MCF 10A (cell line): ENCODE data around the gene SDK1. TPM values are rescaled to one million over a fixed set of nuclear protein-coding genes. Genes with fewer than 3 reads are reported as not detected.
A peak's percentile ranks its signal among the peaks of the same experiment; 100 is the strongest.

Experiments
- BruUV-seq: library from RNA; stranded (reverse); fragments of 400-500 nt; replicated peaks from 2 replicates; lab custom pipeline; 2021; lab: Mats Ljungman, UMichigan
- CTCF ChIA-PET: fragments of 300-600 bp; sonication (Branson Sonifier 250); formaldehyde crosslinking; extraction: SDS; loops from one replicate; lab custom pipeline; 2021; ENCODE audit warnings: antibody characterized with exemption, inconsistent platforms; lab: Yijun Ruan, JAX
- POLR2A ChIA-PET: fragments of 300-600, 350-650 bp; sonication (Branson Sonifier 250); formaldehyde crosslinking; extraction: SDS; loops from one replicate; lab custom pipeline; 2020; ENCODE audit warnings: antibody characterized with exemption, inconsistent platforms; lab: Yijun Ruan, JAX
- DNase-seq: peaks from one replicate; pipeline ENCODE4 v3.0.0-alpha.2; 2018; ENCODE audit not compliant: unreplicated experiment
- H3K27ac Mint-ChIP-seq: one replicate; pipeline ENCODE4 v1.8.0; 2022; ENCODE audit warnings: mild to moderate bottlenecking, low read depth, mixed read lengths; ENCODE audit not compliant: unreplicated experiment
- H3K27me3 Mint-ChIP-seq: one replicate; pipeline ENCODE4 v1.8.0; 2022; ENCODE audit warnings: mixed read lengths; ENCODE audit not compliant: insufficient read depth, unreplicated experiment
- H3K36me3 Mint-ChIP-seq: one replicate; pipeline ENCODE4 v1.8.0; 2022; ENCODE audit warnings: mild to moderate bottlenecking, moderate library complexity, mixed read lengths; ENCODE audit not compliant: insufficient read depth, unreplicated experiment
- H3K4me1 Mint-ChIP-seq: one replicate; pipeline ENCODE4 v1.8.0; 2022; ENCODE audit warnings: mixed read lengths; ENCODE audit not compliant: insufficient read depth, unreplicated experiment
- H3K4me3 Mint-ChIP-seq: one replicate; pipeline ENCODE4 v1.8.0; 2022; ENCODE audit warnings: mild to moderate bottlenecking, moderate library complexity, mixed read lengths; ENCODE audit not compliant: unreplicated experiment
- H3K9me3 Mint-ChIP-seq: one replicate; pipeline ENCODE4 v1.8.0; 2022; ENCODE audit warnings: mixed read lengths; ENCODE audit not compliant: unreplicated experiment
- intact Hi-C: fragments of 100-400 bp; cut with micrococcal nuclease; formaldehyde crosslinking; loops from 2 replicates; pipeline ENCODE4 v1.14.1; 2022
- total RNA-seq: library from RNA; stranded (reverse); gene quantifications from 2 replicates; pipeline ENCODE4 v1.2.3, GENCODE V29; 2022
- TF ChIP-seq, protein P1 (sequence below): fragments of 200-600 bp; IDR thresholded peaks from one replicate; pipeline ENCODE4 v1.8.0; 2022; ENCODE audit warnings: antibody characterized with exemption, mild to moderate bottlenecking; ENCODE audit not compliant: unreplicated experiment

The SDK1 gene
- total RNA-seq, 1 experiment from 2014 or later: 3.3 TPM

DNA sequence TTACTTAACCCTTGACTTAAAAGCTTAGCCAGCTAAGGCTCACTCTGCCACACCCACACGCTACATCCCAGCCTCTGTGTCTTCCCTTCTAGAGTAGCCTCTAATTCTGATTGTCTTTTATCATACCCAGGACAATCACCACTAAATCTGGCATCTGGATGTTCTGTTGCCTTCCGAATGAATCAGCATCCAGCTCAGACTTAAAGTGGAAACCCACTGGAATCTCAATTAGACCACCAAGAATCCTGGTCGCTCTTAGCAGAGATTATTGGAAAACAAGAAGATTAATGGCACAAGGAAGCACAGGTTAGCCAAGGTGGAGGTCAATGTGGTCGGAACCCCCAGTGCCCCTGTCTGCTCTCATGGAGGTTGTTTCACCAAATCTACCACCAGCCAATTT lies 976.9 kb downstream of the SDK1 start:
- ChIA-PET CTCF (no interaction called here), POLR2A (interaction anchor here (0.6 kb wide), 1 partner anchor 20 kb away, joined by 3 read pairs; no protein-coding TSS in a partner anchor)
- Mint-ChIP-seq H3K4me3 (no peak overlapping the region), H3K27ac (no peak overlapping the region), H3K4me1 (peaks cover 27% of the 10 kb centered on the region), H3K9me3 (peaks cover 31% of the 10 kb centered on the region), H3K36me3 (no peaks in the 10 kb centered on the region), H3K27me3 (no peaks in the 10 kb centered on the region)
- TF ChIP-seq, protein P1, sequence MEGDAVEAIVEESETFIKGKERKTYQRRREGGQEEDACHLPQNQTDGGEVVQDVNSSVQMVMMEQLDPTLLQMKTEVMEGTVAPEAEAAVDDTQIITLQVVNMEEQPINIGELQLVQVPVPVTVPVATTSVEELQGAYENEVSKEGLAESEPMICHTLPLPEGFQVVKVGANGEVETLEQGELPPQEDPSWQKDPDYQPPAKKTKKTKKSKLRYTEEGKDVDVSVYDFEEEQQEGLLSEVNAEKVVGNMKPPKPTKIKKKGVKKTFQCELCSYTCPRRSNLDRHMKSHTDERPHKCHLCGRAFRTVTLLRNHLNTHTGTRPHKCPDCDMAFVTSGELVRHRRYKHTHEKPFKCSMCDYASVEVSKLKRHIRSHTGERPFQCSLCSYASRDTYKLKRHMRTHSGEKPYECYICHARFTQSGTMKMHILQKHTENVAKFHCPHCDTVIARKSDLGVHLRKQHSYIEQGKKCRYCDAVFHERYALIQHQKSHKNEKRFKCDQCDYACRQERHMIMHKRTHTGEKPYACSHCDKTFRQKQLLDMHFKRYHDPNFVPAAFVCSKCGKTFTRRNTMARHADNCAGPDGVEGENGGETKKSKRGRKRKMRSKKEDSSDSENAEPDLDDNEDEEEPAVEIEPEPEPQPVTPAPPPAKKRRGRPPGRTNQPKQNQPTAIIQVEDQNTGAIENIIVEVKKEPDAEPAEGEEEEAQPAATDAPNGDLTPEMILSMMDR: no peak
- intact Hi-C loops: no loop called here
- BruUV-seq: no TSS peak
- no peak for DNase-seq

DNA sequence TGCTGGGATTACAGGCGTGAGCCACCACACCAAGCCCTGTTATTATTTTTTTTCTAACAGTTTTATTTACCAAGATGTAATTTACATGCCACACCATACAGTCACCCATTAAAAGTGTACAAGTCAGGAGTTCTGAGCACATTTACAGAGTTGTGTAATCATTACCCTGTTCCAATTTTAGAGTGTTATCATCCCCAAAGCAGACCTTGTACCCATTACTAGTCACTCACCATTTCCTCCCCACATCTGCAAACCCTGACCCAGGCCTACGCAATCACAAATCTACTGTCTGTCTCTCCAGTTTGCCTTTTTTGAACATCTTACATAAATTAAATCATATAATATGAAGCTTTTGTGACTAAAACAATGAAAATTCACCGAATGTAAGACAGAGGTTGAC lies 978.2 kb downstream of the SDK1 start:
- no TSS peak for BruUV-seq
- no peaks in the 10 kb centered on the region for H3K36me3 Mint-ChIP-seq
- no peak overlapping the region for H3K4me3 Mint-ChIP-seq
- TF ChIP-seq, protein P1: no peak
- ChIA-PET CTCF (interaction anchor here (0.5 to 0.6 kb wide), 2 partner anchors 1415 to 1969 kb away, joined by 4 to 5 read pairs; no protein-coding TSS in a partner anchor), POLR2A (no interaction called here)
- intact Hi-C loops: no loop called here
- H3K27ac Mint-ChIP-seq: peak overlapping the region; percentile 54
- peak; percentile 14 for DNase-seq
- no peaks in the 10 kb centered on the region for H3K27me3 Mint-ChIP-seq
- H3K4me1 Mint-ChIP-seq: peaks cover 27% of the 10 kb centered on the region
- H3K9me3 Mint-ChIP-seq: peaks cover 31% of the 10 kb centered on the region

DNA sequence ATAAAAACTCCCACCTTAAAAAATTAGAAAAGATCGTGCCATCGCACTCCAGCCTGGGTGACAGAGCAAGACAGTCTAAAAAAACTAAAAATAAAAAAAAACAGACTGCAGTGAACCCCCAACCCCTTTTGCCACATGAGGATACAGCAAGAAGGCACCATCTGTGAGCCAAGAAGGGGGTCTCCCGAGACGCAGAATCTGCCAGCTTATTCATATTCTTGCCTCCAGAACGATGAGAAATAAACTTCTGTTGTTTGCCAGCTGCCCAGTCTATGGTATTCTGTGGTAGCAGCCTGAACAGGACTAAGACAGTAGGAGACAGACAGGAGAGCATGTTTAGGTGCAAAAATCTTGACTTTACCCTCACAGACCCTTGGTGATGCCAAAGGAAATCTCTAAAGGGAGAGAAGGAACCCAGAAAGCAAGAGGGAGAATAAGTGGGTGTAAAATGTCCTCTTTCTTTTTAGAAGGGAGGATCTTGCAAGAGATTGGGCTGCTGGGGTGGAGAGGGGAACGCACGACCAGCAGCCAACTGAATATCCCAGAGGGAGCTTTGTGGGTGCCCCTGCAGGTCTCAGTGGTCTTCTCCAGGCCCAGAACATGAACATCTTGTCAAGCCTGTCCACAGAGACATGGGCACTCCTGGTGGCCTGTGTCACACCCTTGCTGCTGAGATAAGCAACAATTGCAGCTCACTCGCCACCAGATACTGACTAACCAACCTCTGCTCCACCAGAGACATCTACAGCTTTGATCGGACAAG lies 980.4 kb downstream of the SDK1 start:
- no peaks in the 10 kb centered on the region for H3K36me3 Mint-ChIP-seq
- ChIA-PET CTCF (interaction anchor here (0.6 to 0.7 kb wide), 2 partner anchors 40 to 46 kb away, joined by 3 read pairs; no protein-coding TSS in a partner anchor), POLR2A (interaction anchor here (0.5 to 1.3 kb wide), 3 partner anchors 92 to 438 kb away, joined by 3 to 4 read pairs (median 3); no protein-coding TSS in a partner anchor)
- peaks cover 19% of the 10 kb centered on the region for H3K9me3 Mint-ChIP-seq
- H3K4me3 Mint-ChIP-seq: no peak overlapping the region
- BruUV-seq: no TSS peak
- H3K27ac Mint-ChIP-seq: peak overlapping the region; percentile 28
- no peaks in the 10 kb centered on the region for H3K27me3 Mint-ChIP-seq
- DNase-seq: no peak
- TF ChIP-seq, protein P1: no peak
- peaks cover 27% of the 10 kb centered on the region for H3K4me1 Mint-ChIP-seq
- intact Hi-C loops: no loop called here
